Keratinocyte (primary cell): ENCODE results near the gene MIER2. TPM values are rescaled to one million over a fixed set of nuclear protein-coding genes. Genes with fewer than 3 reads are reported as not detected.

ENCODE experiments used
- DNase-seq: peaks from one replicate; pipeline ENCODE4 v3.0.0-alpha.2; 2011; ENCODE audit warnings: low read depth, missing footprints, low spot score
- FAIRE-seq: peaks from 2 replicates; lab custom pipeline; 2011; peaks lifted over from hg19 to GRCh38; lab: Jason Lieb, UNC
- H2AFZ ChIP-seq: 2 replicates; pipeline ENCODE4 v1.6.0; 2012; ENCODE audit warnings: low read length, control low read depth, inconsistent platforms; ENCODE audit not compliant: control insufficient read depth
- H3K27ac ChIP-seq: 2 replicates; pipeline ENCODE4 v1.5.1; 2011; ENCODE audit warnings: low read length; ENCODE audit not compliant: control insufficient read depth, insufficient read depth
- H3K27me3 ChIP-seq: 3 replicates; pipeline ENCODE4 v1.6.0; 2011; ENCODE audit warnings: low read length; ENCODE audit not compliant: control insufficient read depth, insufficient read depth; ENCODE audit errors: extremely low read depth
- H3K36me3 ChIP-seq, 2 experiments: 2 replicates in 1 of 2; 3 replicates in 1 of 2; pipeline ENCODE4 v1.5.1; 2011; ENCODE audit warnings: low read length in 2 of 2, mild to moderate bottlenecking in 1 of 2; ENCODE audit not compliant: control insufficient read depth in 2 of 2, insufficient read depth in 2 of 2; ENCODE audit errors: extremely low read depth in 1 of 2
- H3K4me1 ChIP-seq: 3 replicates; pipeline ENCODE4 v1.5.1; 2011; ENCODE audit warnings: low read length; ENCODE audit not compliant: control insufficient read depth, insufficient read depth; ENCODE audit errors: extremely low read depth
- H3K4me2 ChIP-seq: 3 replicates; pipeline ENCODE4 v1.6.0; 2011; ENCODE audit warnings: low read depth, low read length; ENCODE audit not compliant: control insufficient read depth, insufficient read depth; ENCODE audit errors: extremely low read depth
- H3K4me3 ChIP-seq, 3 experiments: fragments of 200-600 bp in 1 of 3; sonication (generic) in 1 of 3; 2 replicates in 2 of 3; 3 replicates in 1 of 3; pipeline ENCODE4 v1.5.1; 2011 to 2016; ENCODE audit warnings: low read length in 3 of 3, mild to moderate bottlenecking in 3 of 3, control low read depth in 2 of 3, inconsistent platforms in 1 of 3, low read depth in 1 of 3, mixed read lengths in 1 of 3, mixed run types in 1 of 3, moderate library complexity in 1 of 3; ENCODE audit not compliant: control insufficient read depth in 2 of 3, insufficient read depth in 2 of 3; ENCODE audit errors: extremely low read depth in 1 of 3
- H3K79me2 ChIP-seq: 2 replicates; pipeline ENCODE4 v1.6.0; 2012; ENCODE audit warnings: low read length; ENCODE audit not compliant: control insufficient read depth, insufficient read depth
- H3K9ac ChIP-seq: 3 replicates; pipeline ENCODE4 v1.6.0; 2011; ENCODE audit warnings: low read length; ENCODE audit not compliant: control insufficient read depth, insufficient read depth; ENCODE audit errors: extremely low read depth
- H3K9me1 ChIP-seq: 3 replicates; pipeline ENCODE4 v1.6.0; 2011; ENCODE audit warnings: low read length; ENCODE audit not compliant: control insufficient read depth, insufficient read depth; ENCODE audit errors: extremely low read depth
- H3K9me3 ChIP-seq: 2 replicates; pipeline ENCODE4 v1.5.1; 2012; ENCODE audit warnings: low read depth, low read length; ENCODE audit not compliant: control insufficient read depth
- H4K20me1 ChIP-seq: 3 replicates; pipeline ENCODE4 v1.6.0; 2011; ENCODE audit warnings: low read length; ENCODE audit not compliant: control insufficient read depth, insufficient read depth; ENCODE audit errors: extremely low read depth
- EZH2 ChIP-seq: IDR thresholded peaks from one replicate; pipeline ENCODE4 v1.6.1; 2012; ENCODE audit warnings: inconsistent platforms, mild to moderate bottlenecking, low read length, moderate library complexity
- dilution Hi-C: fragments of 300-500 bp; cut with MboI; formaldehyde crosslinking; loops from one replicate; pipeline ENCODE4 v1.7.0; 2020; ENCODE audit warnings: low sequenced_read_pairs; ENCODE audit not compliant: extremely low pct_ligation_motif_present
- polyA plus RNA-seq, 5 experiments: library from polyadenylated mRNA; depleted of rRNA in 3 of 5; stranded (reverse) in 3 of 5; stranded (forward) in 1 of 5; unstranded in 1 of 5; fragments of >200 nt; gene quantifications; 1 replicate in 1 of 5; 2 replicates in 3 of 5; 3 replicates in 1 of 5; pipeline versions ENCODE4 v1.2.1 to v1.2.3, GENCODE V29; 2011 to 2012; ENCODE audit warnings: missing spikeins in 2 of 5, low read depth in 1 of 5, low replicate concordance in 1 of 5
- TF ChIP-seq, protein P1 (sequence below), 3 experiments: IDR thresholded peaks in 1 of 3; conservative IDR thresholded peaks in 1 of 3; optimal IDR thresholded peaks in 1 of 3; 2 replicates in 2 of 3; 3 replicates in 1 of 3; pipeline versions ENCODE3 to v1.5.1; 2011; ENCODE audit warnings: low read length in 3 of 3, mild to moderate bottlenecking in 3 of 3, moderate library complexity in 2 of 3, control low read depth in 1 of 3, inconsistent platforms in 1 of 3; ENCODE audit not compliant: insufficient read depth in 2 of 3; ENCODE audit errors: extremely low read depth in 1 of 3

Gene MIER2
- polyA plus RNA-seq, 1 donor (not counting 4 experiments of a cell fraction or from before 2014, with no cell fraction given), result 16.3 TPM

DNA sequence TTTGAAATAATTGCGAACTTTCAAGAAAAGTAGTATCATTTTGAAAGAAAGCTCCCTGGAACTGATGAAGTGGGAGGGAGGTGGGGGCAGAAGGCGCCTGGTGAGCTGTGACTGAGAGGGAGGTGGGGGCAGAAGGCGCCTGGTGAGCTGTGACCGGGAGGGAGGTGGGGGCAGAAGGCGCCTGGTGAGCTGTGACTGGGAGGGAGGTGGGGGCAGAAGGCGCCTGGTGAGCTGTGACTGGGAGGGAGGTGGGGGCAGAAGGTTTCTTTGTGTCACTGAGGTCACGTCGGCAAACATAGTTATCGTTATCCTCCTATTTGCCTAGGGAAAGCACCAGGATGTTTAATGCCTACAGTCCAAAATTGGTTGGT lies 40.2 kb upstream of the MIER2 start:
- Histone ChIP-seq H3K9ac (no peak overlapping the region), H3K79me2 (no peaks in the 10 kb centered on the region), H3K4me3 (no peak overlapping the region), H3K27me3 (no peaks in the 10 kb centered on the region), H4K20me1 (no peaks in the 10 kb centered on the region), H2AFZ (no peak overlapping the region), H3K27ac (no peak overlapping the region), H3K4me1 (peaks cover 15% of the 10 kb centered on the region), H3K9me3 (peaks cover 2% of the 10 kb centered on the region), H3K9me1 (no peaks in the 10 kb centered on the region), H3K36me3 (no peaks in the 10 kb centered on the region), H3K4me2 (no peak overlapping the region)
- dilution Hi-C loops, result no loop called here
- DNase-seq, result no peak
- FAIRE-seq, result no peak
- TF ChIP-seq, protein P1, sequence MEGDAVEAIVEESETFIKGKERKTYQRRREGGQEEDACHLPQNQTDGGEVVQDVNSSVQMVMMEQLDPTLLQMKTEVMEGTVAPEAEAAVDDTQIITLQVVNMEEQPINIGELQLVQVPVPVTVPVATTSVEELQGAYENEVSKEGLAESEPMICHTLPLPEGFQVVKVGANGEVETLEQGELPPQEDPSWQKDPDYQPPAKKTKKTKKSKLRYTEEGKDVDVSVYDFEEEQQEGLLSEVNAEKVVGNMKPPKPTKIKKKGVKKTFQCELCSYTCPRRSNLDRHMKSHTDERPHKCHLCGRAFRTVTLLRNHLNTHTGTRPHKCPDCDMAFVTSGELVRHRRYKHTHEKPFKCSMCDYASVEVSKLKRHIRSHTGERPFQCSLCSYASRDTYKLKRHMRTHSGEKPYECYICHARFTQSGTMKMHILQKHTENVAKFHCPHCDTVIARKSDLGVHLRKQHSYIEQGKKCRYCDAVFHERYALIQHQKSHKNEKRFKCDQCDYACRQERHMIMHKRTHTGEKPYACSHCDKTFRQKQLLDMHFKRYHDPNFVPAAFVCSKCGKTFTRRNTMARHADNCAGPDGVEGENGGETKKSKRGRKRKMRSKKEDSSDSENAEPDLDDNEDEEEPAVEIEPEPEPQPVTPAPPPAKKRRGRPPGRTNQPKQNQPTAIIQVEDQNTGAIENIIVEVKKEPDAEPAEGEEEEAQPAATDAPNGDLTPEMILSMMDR (optimal IDR thresholded peaks at IDR 0.05 in 1 of 3, IDR thresholded peaks at IDR 0.05 in 1 of 3, conservative IDR thresholded peaks at IDR 0.05 in 1 of 3; ENCODE audit: extremely low read depth in 1 of 3, insufficient read depth in 2 of 3, low read length in 3 of 3), result no peak
- TF ChIP-seq EZH2, result no peak

DNA sequence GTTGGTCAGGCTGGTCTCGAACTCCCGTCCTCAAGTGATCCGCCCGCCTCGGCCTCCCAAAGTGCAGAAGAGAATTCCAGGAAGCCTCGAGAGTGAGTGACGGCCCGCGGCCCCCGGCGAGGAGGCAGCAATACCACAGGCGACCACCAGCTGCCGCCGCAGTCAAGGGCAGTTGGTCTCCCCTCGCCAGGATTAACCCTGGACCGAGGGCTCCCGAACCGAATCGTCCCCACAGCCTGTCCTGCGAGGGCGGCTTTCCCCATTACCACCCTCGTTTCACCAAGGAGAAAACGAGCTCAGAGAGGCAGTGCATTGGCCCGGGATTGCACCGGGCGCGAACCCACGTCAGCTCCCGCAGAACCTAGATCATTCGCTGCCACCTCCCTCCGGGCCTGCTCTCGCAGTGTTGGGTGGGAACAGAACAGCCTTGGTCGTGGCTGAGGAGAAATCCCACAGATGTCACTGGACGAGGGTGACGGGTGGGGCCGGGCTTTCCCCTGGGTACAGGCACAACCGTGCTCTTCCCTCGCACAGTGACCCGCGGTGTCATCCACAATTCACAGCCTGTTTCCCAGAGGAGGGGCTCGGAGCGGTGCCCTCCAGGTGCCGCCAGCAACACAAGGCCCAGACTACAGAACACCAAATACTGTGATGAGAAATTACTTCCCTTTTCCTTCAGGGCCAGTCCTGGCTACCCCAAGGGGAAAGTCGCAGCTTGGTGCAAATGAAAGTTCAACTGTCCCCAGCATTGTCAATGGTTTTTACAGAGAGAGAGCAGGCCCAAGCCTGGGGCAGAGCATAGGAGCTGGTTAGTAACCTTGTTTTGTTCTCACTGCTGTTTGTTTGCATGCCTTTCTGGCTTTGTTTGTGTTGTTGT lies 39.6 kb upstream of the MIER2 start:
- no peak for FAIRE-seq
- no peak overlapping the region for H3K4me3 ChIP-seq
- TF ChIP-seq EZH2, result no peak
- TF ChIP-seq, protein P1 (optimal IDR thresholded peaks at IDR 0.05 in 1 of 3, IDR thresholded peaks at IDR 0.05 in 1 of 3, conservative IDR thresholded peaks at IDR 0.05 in 1 of 3; ENCODE audit: extremely low read depth in 1 of 3, insufficient read depth in 2 of 3, low read length in 3 of 3), result peak in 2 of 3 experiments; percentile 11 to 46

More for the DNA sequence above, 39.6 kb upstream of the MIER2 start:
- peaks cover 15% of the 10 kb centered on the region for H3K4me1 ChIP-seq
- peaks cover 2% of the 10 kb centered on the region for H3K9me3 ChIP-seq
- no peaks in the 10 kb centered on the region for H4K20me1 ChIP-seq
- DNase-seq, result no peak
- H3K36me3 ChIP-seq, result no peaks in the 10 kb centered on the region
- H2AFZ ChIP-seq, result no peak overlapping the region
- H3K27me3 ChIP-seq, result no peaks in the 10 kb centered on the region
- H3K9ac ChIP-seq, result no peak overlapping the region
- no peak overlapping the region for H3K4me2 ChIP-seq
- no peaks in the 10 kb centered on the region for H3K79me2 ChIP-seq
- no peaks in the 10 kb centered on the region for H3K9me1 ChIP-seq
- dilution Hi-C loops, result no loop called here
- H3K27ac ChIP-seq, result no peak overlapping the region
